Activated CD4-positive, alpha-beta T cell treated with anti-CD3 and anti-CD28 coated beads, Interleukin-2, amount 50 U/mL, for 4 hours (primary cell): ENCODE data around the gene RBM38.
"Not testable (repeated sequence)": the region's sequence is repeated elsewhere in the genome, so short reads cannot be mapped to it uniquely, and the experiment has no call there.

Experiments used
- DNase-seq, 2 experiments: peaks; one replicate each; pipeline ENCODE4 v3.0.0-alpha.2; 2020

Gene RBM38

GRCh38 chr20:57390604-57391438 lies at the start of gene RBM38:
Gene RBM38 (plus strand): TSS chr20:57391396. CDS start chr20:57391582, 186 bp downstream.
- DNase-seq, result peak; percentile 60 to 71

- DNase-seq, result no peak
These were observed 49.5 kb upstream of the RBM38 start for GRCh38 chr20:57341663-57342062.

GRCh38 chr20:57342829-57343228 lies 48.4 kb upstream of the RBM38 start:
- no peak for DNase-seq

GRCh38 chr20:57346477-57346876 lies 44.7 kb upstream of the RBM38 start:
- peak; percentile 65 for DNase-seq

GRCh38 chr20:57347393-57347792 lies 43.8 kb upstream of the RBM38 start:
- DNase-seq, result no peak

GRCh38 chr20:57348200-57348921 lies 42.8 kb upstream of the RBM38 start:
- DNase-seq, result not testable (repeated sequence)

- DNase-seq, result not testable (repeated sequence)
These were observed 42.1 kb upstream of the RBM38 start for GRCh38 chr20:57348922-57349574.

GRCh38 chr20:57350081-57350710 lies 41.0 kb upstream of the RBM38 start:
- no peak for DNase-seq

GRCh38 chr20:57350726-57351041 lies 40.5 kb upstream of the RBM38 start:
- DNase-seq, result not testable (repeated sequence)

- DNase-seq, result peak; percentile 85 to 87
These were observed 40.0 kb upstream of the RBM38 start, which contains the start of gene RAE1 for GRCh38 chr20:57351042-57351783. Gene RAE1 (plus strand): TSS chr20:57351255. CDS start chr20:57354039, 2,784 bp downstream.

GRCh38 chr20:57352305-57352704 lies 38.9 kb upstream of the RBM38 start:
- DNase-seq, result no peak

- DNase-seq, result no peak
These were observed 37.8 kb upstream of the RBM38 start for GRCh38 chr20:57353351-57353750.

- DNase-seq, result no peak
These were observed 29.7 kb upstream of the RBM38 start for GRCh38 chr20:57361517-57361916.

- no peak for DNase-seq
These were observed 26.7 kb upstream of the RBM38 start for GRCh38 chr20:57364451-57364850.

GRCh38 chr20:57369596-57369995 lies 21.6 kb upstream of the RBM38 start:
- no peak for DNase-seq

GRCh38 chr20:57370316-57370715 lies 20.9 kb upstream of the RBM38 start:
- no peak for DNase-seq

- DNase-seq, result no peak
These were observed 19.8 kb upstream of the RBM38 start for GRCh38 chr20:57371363-57371762.

- no peak for DNase-seq
These were observed 19.0 kb upstream of the RBM38 start for GRCh38 chr20:57372157-57372556.

GRCh38 chr20:57372581-57373350 lies 18.4 kb upstream of the RBM38 start:
- DNase-seq, result no peak

- no peak for DNase-seq
These were observed 16.8 kb upstream of the RBM38 start for GRCh38 chr20:57374343-57374930.
